ENCODE measurements around the gene CELSR3.
A peak's percentile ranks its signal among the peaks of the same experiment; 100 is the strongest.

CELSR3 gene

DNA sequence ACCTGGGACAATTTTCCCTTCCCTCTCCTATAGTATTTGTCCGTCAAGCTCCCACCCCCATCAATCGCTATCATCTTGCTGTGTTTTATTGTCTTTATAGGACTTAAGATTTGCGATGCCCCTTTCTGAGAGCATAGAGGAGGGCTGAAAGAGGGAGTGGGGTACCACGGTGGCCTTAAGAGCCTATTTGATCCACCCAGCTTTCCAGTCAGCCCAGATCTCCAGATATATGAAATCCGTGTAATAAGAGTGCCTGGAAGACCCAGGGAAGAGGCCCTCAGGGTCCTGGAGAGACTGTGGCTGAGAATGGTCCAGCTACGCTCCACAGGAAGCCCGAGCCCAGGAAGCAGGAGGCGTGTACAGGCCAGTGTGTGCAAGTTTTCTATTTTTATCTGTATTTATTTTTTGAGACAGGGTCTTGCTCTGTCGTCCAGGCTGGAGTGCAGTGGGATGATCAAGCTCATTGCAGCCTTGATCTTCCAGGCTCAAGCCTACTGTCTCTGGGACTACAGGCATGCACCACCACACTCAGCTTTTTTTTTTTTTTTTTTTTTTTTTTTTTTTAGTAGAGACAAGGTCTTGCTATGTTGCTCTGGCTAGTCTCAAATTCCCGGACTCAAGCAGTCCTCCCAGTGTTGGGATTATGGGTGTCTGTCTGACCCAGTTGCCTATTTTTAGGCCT lies 24.0 kb upstream of the CELSR3 start:
- no peak for DNase-seq

GRCh38 chr3:48685603-48686511 lies 23.2 kb upstream of the CELSR3 start, which contains the start of gene NCKIPSD:
Gene NCKIPSD, minus strand, starts transcription at chr3:48685915. Its CDS starts 108 bp downstream, at chr3:48685807.
- DNase-seq = peak; percentile 79 to 88 (median 86)

DNA sequence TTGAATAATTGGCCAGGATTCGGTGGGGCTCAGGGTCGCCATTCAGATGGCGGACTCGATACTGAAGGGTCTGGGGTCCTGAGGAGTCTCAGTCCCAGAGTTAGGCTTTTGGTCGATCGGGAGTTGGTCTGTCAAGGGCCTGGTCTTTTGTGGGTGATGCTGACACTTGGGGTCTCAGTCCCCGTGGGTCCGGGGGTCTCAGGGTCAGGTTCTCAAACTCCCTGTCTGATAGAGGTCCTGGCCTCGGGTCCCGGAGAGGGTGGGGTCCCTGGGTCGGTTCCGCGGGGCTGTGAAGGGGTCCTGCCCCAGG lies 22.6 kb upstream of the CELSR3 start:
- no peak for DNase-seq

- DNase-seq = no peak
Observed at GRCh38 chr3:48684480-48685143, 21.9 kb upstream of the CELSR3 start.

DNA sequence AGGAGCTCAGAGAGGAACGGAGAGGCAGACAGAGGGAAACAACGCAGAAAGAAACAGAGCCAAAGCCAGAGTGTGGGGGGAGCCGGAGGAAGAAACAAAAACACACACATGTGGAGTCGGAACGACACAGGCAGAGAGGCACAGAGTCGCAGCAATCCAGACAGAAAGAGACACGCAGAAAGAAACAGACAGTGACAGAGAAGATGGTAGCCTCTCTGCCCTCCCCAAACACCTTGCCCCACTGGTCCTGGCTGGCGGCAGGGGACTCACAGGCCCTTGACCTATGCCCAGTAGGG lies 21.3 kb upstream of the CELSR3 start:
- no peak for DNase-seq

GRCh38 chr3:48682786-48683185 lies 20.1 kb upstream of the CELSR3 start:
- DNase-seq = no peak

DNA sequence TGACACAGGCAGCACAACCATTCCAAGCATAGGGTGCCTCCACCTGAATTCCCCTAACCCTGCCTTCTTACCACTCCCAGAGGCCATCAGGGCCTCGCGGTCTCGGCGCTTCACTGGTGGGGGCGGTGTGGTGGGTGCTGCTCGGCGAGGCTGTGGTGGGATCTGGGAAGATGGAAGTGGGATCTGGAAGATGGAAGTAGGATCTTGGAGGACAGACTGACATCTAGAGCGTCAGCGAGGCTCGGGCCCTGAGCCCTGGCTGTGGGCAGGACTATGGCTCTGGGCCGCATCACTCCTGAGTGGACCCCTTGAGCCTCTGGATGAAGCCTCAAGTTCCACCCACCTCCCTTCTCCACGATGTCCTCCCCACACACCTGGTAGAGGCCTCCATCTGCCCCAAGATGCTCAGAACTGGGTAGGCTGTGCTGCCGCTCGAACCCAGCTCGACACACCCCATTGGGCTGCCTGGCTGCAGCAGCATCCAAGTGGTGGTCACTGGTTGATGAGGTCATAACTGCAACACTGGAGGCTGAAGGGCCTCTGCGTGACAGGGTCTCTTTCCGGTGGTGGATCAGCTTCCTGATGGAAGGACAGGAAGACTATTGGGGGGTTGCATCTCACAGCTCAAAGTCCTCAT lies 19.4 kb upstream of the CELSR3 start:
- no peak for DNase-seq

- no peak for DNase-seq
Observed at GRCh38 chr3:48681541-48681880, 18.8 kb upstream of the CELSR3 start.

- DNase-seq = no peak
Observed at GRCh38 chr3:48680811-48681540, 18.3 kb upstream of the CELSR3 start.

DNA sequence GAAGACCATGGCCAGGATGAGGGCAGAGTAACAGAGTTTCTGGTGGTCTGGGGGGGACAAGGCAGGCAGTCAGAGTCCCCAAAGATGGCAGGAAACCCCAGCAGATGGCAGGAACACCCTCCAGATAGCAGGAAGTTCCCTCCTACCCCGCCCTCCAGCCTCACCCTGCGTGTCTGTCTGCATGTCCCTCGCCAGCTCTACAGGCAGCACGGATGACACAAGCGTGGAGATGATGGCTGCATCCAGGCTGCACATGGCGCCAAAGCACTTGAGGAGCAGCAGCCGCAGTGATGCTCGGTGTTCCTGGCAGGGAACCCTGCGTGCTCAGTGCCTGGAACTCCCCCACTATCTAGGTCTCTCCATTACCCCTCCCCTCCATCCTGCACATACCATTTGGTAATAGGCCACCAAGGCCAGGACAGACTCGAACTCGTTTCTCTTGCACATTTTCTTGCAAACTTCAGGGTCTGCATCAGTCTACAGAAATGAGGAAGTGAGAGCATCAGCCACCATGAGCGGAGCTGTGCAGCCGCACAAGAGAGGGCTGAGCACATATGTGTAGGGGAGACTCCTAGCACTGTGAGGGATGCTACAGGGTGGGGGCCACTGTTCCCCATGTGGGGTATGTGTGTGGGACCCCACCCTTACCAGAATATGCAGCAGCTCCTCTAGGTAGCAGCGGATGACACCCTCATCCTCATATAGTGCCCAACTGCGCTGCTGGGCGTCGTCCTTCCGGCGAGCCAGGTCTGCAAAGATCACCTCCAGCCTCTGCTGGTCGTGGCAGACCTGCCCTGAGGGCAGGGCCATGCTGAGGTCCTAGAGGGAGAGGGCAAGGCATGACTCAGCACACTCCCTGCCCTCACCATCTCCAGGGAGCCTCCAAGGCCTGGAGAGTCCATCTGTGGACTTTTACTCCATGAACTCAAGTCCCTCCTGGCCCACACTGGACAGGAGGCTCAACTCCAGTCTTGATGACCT lies 17.0 kb upstream of the CELSR3 start:
- DNase-seq = no peak

- DNase-seq = no peak
Observed at GRCh38 chr3:48678566-48679380, 16.1 kb upstream of the CELSR3 start.

DNA sequence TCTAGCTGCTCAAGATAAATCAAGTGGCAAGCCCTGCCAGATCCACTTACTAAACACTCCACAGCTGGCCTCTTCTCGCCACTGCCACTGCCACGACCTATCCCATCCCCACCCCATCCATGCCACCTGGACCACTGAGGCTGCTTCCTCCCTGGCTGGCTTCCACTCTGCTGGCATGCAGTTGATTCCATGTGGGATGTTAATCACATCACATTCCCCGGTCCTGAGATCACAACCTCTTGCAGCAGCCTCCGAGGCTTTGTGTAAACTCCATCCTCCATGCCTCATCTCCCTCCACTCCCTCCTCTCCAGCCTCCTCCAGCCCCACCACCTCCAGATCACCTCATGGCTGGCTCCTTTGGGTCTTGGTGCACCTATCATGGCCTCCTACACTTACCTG lies 15.4 kb upstream of the CELSR3 start:
- no peak for DNase-seq

DNA sequence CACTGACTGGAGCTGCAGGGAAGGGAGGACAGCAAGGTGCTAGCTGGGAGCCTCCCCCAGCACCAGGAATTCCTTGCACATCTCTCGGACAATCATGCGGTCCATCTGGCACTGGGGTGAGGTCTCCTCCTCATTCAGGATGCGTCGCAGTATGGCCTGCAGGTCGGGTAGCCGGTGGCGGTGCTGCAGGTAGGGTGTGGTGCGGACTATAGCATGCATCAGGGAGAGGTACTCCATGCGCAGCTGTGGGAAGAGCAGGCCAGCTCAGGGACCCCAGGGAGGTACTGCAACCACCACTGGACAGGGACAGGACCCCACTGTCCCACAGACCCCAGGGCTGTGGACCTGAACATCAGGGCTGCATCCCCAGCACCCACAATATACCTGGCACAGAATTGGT lies 11.8 kb upstream of the CELSR3 start:
- no peak for DNase-seq

DNA sequence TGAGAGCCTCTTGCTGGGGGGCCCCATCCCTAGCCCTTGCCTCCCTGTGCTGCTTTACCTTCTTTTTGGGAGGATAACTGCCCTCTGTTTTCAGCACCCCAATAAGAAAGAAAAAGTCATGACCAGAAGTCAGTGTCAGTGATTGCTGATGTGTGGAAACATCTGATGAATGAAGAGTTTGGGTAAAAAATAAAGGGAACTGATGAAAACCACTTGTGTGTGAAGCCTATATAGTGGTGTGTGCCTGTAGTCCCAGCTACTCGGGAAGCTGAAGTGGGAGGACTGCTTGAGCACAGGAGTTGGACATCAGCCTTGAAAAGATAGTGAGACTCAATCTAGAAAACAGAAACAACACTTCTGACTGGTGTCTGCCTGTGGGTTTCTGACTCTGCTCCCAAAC lies 9.8 kb upstream of the CELSR3 start:
- DNase-seq = no peak

GRCh38 chr3:48664929-48665328 lies 2.2 kb upstream of the CELSR3 start:
- DNase-seq = no peak

DNA sequence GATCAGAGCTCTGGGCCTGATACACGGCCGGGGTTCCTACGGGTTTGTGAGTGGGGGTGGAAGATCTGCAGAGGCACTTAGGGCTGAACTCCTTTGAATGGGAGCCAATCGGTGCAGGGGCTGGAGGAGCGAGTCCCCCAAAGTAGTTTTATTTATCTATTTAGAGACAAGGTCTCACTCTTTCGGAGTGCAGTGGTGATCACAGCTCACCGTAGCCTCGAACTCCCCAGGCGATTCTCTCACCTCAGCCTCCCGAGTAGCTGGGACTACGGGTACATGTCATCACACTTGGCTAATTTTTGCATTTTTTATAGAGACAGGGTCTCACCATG lies 1.6 kb upstream of the CELSR3 start:
- no peak for DNase-seq

- DNase-seq = peak; percentile 71 to 81 (median 74)
Observed at GRCh38 chr3:48663489-48664312, 1.0 kb upstream of the CELSR3 start.

DNA sequence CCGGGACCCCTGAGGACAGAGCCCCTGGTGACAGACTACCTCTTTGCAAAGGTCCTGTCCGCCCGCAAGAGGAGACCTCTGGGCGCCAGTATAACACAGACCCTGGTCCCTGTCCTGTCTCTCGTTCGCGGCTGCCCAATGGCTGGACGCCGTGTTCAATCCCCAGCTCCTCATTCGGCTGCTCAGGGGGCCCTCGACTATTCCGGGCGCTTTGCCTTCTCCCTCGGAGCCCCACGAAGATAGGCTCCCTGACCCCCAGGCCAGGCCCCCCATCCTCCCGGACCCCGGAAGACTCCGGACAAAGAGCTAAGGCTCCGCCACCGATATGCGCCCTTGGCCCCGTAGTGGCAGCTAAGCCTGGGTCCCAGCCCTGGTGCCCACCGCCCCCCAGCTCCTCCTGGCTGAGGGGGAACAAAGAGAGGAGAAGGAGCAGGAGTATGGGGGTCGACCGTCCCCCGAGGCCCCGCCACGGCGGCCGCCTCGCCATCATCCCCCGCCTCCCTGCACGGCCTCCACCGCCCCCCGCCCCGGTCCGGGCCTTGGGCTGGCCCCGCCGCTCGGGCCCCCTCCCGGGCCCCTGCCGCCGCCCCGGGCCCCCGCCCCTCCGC lies 437 bp downstream of the CELSR3 start:
- no peak for DNase-seq

DNA sequence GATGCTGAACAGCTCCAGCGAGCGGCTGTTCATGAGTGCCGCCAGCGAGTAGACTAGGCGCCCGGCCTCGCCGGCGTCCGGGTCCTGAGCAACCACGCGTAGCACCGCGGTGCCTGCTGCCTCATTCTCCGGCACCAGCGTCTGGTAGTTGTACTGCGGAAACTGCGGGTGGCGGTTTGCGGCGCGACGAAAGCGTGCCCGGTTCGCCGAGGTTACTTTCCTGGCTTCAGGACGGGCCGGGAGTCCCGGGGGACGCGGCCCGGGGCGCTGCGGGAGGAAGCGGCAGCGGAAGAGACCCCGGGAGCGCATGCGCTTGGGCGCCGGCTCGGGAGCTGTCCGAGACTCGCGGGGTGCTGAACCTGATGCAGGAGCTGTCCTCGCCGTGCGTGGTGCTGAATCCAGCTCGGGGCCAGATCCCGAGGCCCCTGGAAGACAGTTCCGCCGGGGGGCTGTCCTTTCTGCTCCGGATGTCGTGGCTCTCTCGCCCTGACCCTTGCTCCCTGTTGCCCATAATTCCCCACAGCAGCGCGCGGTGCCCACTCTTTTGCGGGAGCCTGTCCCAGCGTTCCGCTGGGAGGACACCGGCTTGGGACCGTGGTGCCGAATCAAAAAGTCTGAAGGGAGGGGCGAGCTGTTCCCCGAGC lies 1.1 kb downstream of the CELSR3 start:
- DNase-seq = peak; percentile 41 to 58 (median 53)

All from activated CD4-positive, CD25-positive, alpha-beta regulatory T cell (primary cell).